ENCODE results near the gene POU3F2. TPM values are rescaled to one million over a fixed set of nuclear protein-coding genes. Genes with fewer than 3 reads are reported as not detected.
A peak's percentile ranks its signal among the peaks of the same experiment; 100 is the strongest.

Gene POU3F2
- total RNA-seq, 1 donor from 2014 or later, result 114 TPM

DNA sequence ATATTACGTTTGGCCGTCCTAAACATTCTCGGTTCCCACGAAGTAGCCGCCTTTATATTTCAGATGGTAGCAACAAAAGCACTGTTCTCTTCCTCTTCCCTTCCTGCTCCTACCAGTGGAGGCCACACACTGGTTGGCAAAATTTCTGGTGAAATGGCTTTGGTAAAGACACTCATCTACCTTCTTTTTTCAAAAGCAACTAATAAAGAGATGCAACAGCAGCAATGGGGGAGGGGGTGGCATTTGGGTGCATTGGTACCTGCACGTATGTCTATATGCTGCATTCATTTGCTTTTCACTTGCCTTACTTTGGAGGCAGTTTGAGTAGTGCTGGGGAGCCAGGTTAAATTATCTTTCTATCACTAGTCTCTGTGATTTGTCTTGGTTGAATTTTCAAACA lies 6.0 kb downstream of the POU3F2 start:
- H3K27me3 Mint-ChIP-seq (ENCODE audit: low read depth), result peaks cover 78% of the 10 kb centered on the region
- peaks cover 71% of the 10 kb centered on the region for H3K36me3 Mint-ChIP-seq (ENCODE audit: low read depth)
- H3K9me3 Mint-ChIP-seq, result no peaks in the 10 kb centered on the region
- DNase-seq (ENCODE audit: low read depth, low spot score), result no peak
- TF ChIP-seq, protein P1, sequence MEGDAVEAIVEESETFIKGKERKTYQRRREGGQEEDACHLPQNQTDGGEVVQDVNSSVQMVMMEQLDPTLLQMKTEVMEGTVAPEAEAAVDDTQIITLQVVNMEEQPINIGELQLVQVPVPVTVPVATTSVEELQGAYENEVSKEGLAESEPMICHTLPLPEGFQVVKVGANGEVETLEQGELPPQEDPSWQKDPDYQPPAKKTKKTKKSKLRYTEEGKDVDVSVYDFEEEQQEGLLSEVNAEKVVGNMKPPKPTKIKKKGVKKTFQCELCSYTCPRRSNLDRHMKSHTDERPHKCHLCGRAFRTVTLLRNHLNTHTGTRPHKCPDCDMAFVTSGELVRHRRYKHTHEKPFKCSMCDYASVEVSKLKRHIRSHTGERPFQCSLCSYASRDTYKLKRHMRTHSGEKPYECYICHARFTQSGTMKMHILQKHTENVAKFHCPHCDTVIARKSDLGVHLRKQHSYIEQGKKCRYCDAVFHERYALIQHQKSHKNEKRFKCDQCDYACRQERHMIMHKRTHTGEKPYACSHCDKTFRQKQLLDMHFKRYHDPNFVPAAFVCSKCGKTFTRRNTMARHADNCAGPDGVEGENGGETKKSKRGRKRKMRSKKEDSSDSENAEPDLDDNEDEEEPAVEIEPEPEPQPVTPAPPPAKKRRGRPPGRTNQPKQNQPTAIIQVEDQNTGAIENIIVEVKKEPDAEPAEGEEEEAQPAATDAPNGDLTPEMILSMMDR (conservative IDR thresholded peaks at IDR 0.05), result no peak
- H3K4me3 Mint-ChIP-seq, result peak overlapping the region; percentile 98
- H3K27ac Mint-ChIP-seq (ENCODE audit: unreplicated experiment), result peak overlapping the region; percentile 85
- H3K4me1 Mint-ChIP-seq, result peaks cover 52% of the 10 kb centered on the region

GRCh38 chr6:98840996-98841513 lies 6.7 kb downstream of the POU3F2 start:
- TF ChIP-seq, protein P1 (conservative IDR thresholded peaks at IDR 0.05), result no peak
- no peak for DNase-seq (ENCODE audit: low read depth, low spot score)
- Mint-ChIP-seq H3K27ac (ENCODE audit: unreplicated experiment) (peak overlapping the region; percentile 85), H3K9me3 (no peaks in the 10 kb centered on the region), H3K4me1 (peaks cover 54% of the 10 kb centered on the region), H3K4me3 (peak overlapping the region; percentile 98), H3K27me3 (ENCODE audit: low read depth) (peaks cover 81% of the 10 kb centered on the region), H3K36me3 (ENCODE audit: low read depth) (peaks cover 73% of the 10 kb centered on the region)

DNA sequence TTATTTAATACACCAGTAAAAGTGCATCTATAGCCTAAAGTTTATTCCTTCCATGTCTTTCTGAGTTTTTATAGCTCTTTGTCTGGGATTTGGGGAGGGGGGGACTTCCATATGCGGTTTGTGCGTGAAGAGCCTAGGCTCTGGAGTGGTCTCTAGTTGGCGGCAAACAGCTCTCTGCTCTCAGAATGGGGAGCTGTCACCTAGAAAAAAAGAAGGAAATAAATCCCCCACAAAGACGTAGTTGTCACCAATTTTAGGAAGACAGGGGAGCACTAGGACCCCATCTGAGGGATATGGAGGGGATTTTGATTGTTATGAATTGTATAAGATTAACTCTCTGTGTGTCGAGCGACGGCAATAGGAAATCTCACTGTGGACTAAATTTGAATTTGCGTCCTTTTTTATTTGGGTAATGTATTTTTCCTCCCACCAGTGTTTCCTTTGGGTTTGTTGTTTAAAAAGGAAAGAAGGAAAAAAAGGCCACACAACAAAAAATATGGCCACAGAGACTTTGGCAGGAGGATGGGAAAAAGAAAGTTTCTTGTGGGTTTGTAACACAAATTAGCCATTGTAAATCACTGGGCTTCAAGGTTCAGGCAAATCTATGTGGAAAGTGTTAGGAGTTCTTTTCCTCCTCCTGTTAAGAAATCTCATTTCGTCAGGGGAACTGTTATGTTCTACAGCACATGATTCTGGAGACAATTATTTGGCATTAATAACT lies 7.4 kb downstream of the POU3F2 start:
- H3K36me3 Mint-ChIP-seq (ENCODE audit: low read depth), result peaks cover 69% of the 10 kb centered on the region
- no peak for DNase-seq (ENCODE audit: low read depth, low spot score)
- H3K27me3 Mint-ChIP-seq (ENCODE audit: low read depth), result peaks cover 83% of the 10 kb centered on the region
- H3K4me1 Mint-ChIP-seq, result peaks cover 57% of the 10 kb centered on the region
- no peaks in the 10 kb centered on the region for H3K9me3 Mint-ChIP-seq
- H3K4me3 Mint-ChIP-seq, result peak overlapping the region; percentile 98
- TF ChIP-seq, protein P1 (conservative IDR thresholded peaks at IDR 0.05), result no peak
- peak overlapping the region; percentile 95 for H3K27ac Mint-ChIP-seq (ENCODE audit: unreplicated experiment)

DNA sequence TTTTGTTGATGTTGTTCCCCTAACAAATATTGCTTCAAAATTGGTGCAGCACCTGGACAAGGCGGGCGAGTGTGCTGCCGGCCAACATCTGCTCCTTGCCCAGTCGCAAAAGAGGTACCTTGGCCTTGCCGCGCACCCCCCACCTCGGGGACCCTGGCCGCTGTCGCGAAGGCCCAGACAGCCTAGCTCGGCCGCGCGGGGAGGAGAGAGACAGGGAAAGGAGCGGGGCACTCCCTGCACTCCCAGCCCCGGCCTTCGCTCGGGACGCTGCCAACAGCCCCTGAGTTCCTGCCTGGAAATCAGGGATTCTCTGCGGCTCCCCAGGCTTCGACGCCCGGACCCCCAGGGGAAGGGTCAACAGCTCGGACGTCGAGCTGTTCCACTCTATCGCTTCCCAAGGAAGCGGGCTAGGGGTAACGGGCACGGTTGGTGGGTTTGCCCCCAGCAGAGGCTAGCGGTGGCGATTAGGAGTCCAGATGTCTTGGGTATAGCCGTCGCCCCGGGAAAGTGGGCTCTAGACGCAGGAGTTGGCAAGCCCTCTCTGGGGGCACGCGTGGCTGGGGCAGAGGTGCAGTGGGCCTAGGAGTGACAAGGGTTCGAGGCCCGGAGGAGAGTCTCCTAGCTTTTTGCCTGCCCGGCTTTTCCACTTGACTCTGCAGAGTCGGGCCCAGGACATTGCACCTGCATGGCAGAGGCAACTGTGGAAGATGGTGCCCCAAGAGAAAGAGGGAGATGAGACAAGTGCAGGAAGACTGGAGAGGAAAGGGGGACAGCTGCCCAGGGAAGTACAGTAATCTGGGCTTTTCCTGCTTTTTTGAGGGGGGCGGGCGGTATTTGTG lies 8.2 kb downstream of the POU3F2 start:
- H3K9me3 Mint-ChIP-seq, result no peaks in the 10 kb centered on the region
- peaks cover 67% of the 10 kb centered on the region for H3K36me3 Mint-ChIP-seq (ENCODE audit: low read depth)
- peaks cover 84% of the 10 kb centered on the region for H3K27me3 Mint-ChIP-seq (ENCODE audit: low read depth)
- peaks cover 65% of the 10 kb centered on the region for H3K4me1 Mint-ChIP-seq
- peak overlapping the region; percentile 98 for H3K4me3 Mint-ChIP-seq
- TF ChIP-seq, protein P1 (conservative IDR thresholded peaks at IDR 0.05), result no peak
- DNase-seq (ENCODE audit: low read depth, low spot score), result no peak
- H3K27ac Mint-ChIP-seq (ENCODE audit: unreplicated experiment), result peak overlapping the region; percentile 95

- peaks cover 60% of the 10 kb centered on the region for H3K36me3 Mint-ChIP-seq (ENCODE audit: low read depth)
- H3K27ac Mint-ChIP-seq (ENCODE audit: unreplicated experiment), result peak overlapping the region; percentile 99
- TF ChIP-seq, protein P1 (conservative IDR thresholded peaks at IDR 0.05), result no peak
- peak overlapping the region; percentile 98 for H3K4me3 Mint-ChIP-seq
- H3K27me3 Mint-ChIP-seq (ENCODE audit: low read depth), result peaks cover 79% of the 10 kb centered on the region
- no peak for DNase-seq (ENCODE audit: low read depth, low spot score)
- peaks cover 69% of the 10 kb centered on the region for H3K4me1 Mint-ChIP-seq
- no peaks in the 10 kb centered on the region for H3K9me3 Mint-ChIP-seq
These were observed 9.2 kb downstream of the POU3F2 start for GRCh38 chr6:98843271-98844243.
